RWPE1 (cell line): ENCODE data around the gene RBM20.

ENCODE experiments used
- CTCF ChIA-PET: fragments of 350-600 bp; sonication (Branson Sonifier 250); formaldehyde crosslinking; extraction: SDS; loops from one replicate; lab custom pipeline; 2021; lab: Yijun Ruan, JAX
- POLR2A ChIA-PET: fragments of 400-600 bp; formaldehyde crosslinking; extraction: SDS; loops from one replicate; lab custom pipeline; 2020; ENCODE audit warnings: antibody characterized with exemption; ENCODE audit not compliant: low non-redundant PET; lab: Yijun Ruan, JAX
- DNase-seq: peaks from one replicate; pipeline ENCODE4 v3.0.0; 2012; ENCODE audit warnings: low spot score
- H3K27ac ChIP-seq: fragments of 450-650 bp; 2 replicates; pipeline ENCODE4 v1.5.1; 2017
- TF ChIP-seq, protein P1 (sequence below): fragments of 450-650 bp; conservative IDR thresholded peaks from 2 replicates; pipeline ENCODE4 v1.5.1; 2017; ENCODE audit warnings: low read depth, mild to moderate bottlenecking

The RBM20 gene

DNA sequence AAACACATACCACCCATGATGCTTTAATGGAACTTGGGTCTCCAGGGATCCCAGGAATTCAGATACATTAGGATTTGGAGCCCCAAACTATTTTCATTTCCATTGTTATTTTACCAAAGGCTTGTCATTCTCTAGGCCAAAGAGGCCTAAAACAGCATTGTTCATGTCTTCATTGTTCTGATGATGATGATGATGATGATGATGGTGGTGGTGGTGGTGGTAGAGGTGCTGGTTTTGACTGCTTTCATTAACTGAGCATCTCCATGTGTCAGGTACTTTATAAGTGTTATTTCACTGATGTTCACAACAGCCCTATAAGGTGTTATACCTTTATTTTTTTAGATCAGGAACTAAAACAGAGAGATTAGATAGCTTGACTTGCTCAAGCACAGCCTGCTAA, 12.2 kb upstream of the RBM20 start:
- ChIA-PET CTCF (interaction anchor here (1.4 kb wide), 1 partner anchor 39 kb away, joined by 3 read pairs; no protein-coding TSS in a partner anchor), POLR2A (no interaction called here)
- no peak overlapping the region for H3K27ac ChIP-seq
- TF ChIP-seq, protein P1, sequence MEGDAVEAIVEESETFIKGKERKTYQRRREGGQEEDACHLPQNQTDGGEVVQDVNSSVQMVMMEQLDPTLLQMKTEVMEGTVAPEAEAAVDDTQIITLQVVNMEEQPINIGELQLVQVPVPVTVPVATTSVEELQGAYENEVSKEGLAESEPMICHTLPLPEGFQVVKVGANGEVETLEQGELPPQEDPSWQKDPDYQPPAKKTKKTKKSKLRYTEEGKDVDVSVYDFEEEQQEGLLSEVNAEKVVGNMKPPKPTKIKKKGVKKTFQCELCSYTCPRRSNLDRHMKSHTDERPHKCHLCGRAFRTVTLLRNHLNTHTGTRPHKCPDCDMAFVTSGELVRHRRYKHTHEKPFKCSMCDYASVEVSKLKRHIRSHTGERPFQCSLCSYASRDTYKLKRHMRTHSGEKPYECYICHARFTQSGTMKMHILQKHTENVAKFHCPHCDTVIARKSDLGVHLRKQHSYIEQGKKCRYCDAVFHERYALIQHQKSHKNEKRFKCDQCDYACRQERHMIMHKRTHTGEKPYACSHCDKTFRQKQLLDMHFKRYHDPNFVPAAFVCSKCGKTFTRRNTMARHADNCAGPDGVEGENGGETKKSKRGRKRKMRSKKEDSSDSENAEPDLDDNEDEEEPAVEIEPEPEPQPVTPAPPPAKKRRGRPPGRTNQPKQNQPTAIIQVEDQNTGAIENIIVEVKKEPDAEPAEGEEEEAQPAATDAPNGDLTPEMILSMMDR, result no peak
- no peak for DNase-seq

DNA sequence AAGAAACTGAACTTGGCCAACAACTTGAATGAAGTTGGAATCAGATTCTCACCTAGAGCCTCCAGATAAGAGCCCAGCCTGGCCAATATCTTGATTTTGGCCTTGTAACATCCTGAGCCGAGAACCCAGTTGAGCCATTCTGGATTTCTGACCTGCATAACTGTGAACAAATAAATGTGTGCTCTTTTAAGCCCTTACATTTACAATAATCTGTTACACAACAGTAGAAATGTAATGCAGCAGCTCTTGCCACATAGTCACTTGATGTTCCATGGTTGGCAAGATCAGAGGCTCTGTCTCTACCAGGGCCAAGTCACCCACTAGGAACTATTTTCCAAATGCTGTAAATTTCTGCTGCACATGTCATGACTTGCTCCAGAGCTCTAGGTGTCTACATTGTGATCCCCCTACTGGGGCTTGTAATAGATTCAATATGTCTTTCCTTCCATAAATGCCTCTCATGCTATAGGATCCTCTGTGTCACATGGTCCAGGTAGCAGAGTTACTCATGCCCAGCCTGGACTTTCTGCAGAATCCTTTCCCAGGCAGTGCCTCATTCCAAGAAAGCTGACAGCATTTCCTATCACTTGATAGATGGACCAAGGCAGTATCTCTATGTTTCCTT, 11.4 kb upstream of the RBM20 start:
- H3K27ac ChIP-seq, result no peak overlapping the region
- TF ChIP-seq, protein P1, result no peak
- peak; percentile 79 for DNase-seq
- ChIA-PET POLR2A (no interaction called here), CTCF (interaction anchor here (0.8 to 1.4 kb wide), 2 partner anchors 27 to 39 kb away, joined by 3 read pairs; no protein-coding TSS in a partner anchor)

DNA sequence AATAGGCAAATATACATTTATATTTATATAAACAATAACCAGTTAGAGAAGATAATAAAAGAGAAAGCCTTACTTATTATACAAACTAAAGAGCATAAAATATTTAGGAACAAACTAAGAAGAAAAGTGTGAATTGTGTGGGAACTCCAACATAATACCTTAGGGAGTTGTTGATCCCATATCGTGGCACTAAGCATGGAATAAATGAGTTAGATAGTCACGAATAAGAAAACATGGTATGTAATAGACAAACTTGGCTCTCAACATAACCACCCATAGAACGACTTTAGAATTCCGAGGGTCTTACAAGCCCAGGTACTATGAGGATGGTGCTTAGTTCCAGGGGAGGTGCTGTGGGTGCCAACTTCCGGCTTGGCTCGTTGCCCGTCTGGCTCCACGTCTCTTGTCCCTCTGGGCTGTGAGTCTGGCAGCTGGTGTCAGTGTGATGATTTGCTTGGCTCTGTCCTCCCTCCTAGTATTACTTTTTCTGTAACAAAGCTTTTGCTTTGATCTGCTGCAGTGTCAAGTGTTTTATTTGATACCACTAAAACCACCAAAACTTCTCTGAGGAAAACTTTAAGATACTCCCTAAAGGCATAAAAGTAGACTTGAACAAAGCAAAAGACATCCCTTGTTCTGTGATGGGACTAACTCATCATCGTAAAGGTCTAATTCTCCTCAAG, 9.5 kb upstream of the RBM20 start:
- CTCF ChIA-PET, result interaction anchor here (0.6 to 1.0 kb wide), 2 partner anchors 38 to 546 kb away, joined by 5 to 7 read pairs; no protein-coding TSS in a partner anchor
- no peak for DNase-seq
- POLR2A ChIA-PET, result no interaction called here
- TF ChIP-seq, protein P1, result no peak
- no peak overlapping the region for H3K27ac ChIP-seq

DNA sequence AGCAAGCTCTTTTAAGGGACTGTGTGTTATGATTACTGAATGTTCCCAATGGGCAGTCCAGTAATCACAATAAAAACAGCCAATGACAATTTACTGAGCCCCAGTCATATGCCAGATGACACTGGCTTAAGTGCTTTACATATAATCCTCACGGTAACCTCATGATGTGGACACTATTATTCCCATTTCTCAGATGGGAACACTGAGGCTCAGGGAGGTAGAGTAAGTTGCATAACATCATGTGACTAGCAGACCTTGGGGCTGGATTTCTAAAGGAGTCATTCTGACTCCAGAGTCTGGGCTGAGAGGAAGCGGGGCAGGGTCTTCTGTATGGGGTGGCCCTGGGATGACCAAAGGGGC, 7.6 kb upstream of the RBM20 start:
- no peak overlapping the region for H3K27ac ChIP-seq
- TF ChIP-seq, protein P1, result no peak
- CTCF ChIA-PET, result no interaction called here

DNA sequence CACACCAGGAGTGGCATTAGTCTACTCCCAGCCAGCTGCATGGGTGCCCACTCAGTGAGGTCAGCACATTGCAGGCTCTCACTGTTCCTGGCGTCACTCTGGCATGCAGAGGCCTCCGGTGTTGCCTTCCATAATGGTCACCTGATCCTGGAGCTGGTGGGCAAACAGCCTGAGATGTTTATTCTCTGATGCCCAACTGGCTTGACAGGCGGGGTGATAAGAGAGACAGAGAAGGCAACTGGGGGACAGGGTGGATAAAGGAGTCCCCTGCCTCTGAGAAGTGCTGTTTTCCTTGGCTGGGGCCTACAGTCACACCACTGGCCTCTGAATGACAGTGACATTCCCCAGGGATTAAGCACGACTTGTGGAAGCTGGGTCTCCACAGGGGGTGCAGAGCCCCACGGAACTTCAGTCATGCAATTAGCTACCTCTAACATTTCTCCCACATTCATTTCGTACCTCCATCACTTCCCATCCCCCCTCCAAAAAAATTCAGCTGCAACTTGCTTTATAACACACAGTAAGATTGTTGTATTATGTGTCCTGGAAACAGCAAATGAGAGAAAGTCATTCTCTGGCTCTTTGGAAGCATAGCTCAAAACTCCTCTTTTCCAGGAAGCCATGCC, 7.1 kb upstream of the RBM20 start:
- no peak overlapping the region for H3K27ac ChIP-seq
- CTCF ChIA-PET, result interaction anchor here (0.6 to 0.7 kb wide), 3 partner anchors 301 to 783 kb away, joined by 3 to 4 read pairs (median 3); no protein-coding TSS in a partner anchor
- TF ChIP-seq, protein P1, result no peak
- POLR2A ChIA-PET, result no interaction called here
- DNase-seq, result no peak

More for the DNA sequence above, 7.6 kb upstream of the RBM20 start:
- no peak for DNase-seq
- POLR2A ChIA-PET, result no interaction called here

DNA sequence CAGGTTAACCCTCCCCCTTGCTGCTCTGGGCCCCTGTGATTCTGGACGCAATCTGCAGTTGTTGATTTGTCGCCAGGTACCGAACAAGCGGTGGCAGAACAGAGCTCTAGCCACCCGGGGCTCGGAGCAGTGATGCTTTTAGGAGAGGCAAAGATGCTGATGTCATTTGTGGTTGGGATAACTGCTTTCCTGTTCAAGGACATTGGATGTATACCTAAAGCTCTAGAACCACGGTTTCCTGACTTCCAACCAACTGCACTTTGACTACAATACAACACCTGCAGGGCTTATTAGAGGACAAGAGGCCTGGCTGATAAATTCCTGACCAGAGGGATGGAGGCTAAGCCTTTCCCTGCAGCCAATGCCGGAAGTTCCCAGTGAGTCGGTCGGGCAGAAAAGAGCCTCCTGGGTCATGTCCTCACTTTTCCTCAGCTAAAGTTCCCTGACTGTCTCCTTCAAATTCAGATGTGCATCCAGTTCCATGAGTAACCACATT, 6.5 kb upstream of the RBM20 start:
- no peak for DNase-seq
- no peak overlapping the region for H3K27ac ChIP-seq
- TF ChIP-seq, protein P1, result no peak
- CTCF ChIA-PET, result interaction anchor here (0.6 to 0.7 kb wide), 4 partner anchors 13 to 784 kb away, joined by 3 to 4 read pairs (median 3); no protein-coding TSS in a partner anchor
- POLR2A ChIA-PET, result no interaction called here
